Upper lobe of left lung (tissue), 6 donors: Measurements from ENCODE around the gene VASN. TPM values are rescaled to one million over a fixed set of nuclear protein-coding genes. Genes with fewer than 3 reads are reported as not detected.

Experiments
- ATAC-seq, 2 donors: fragments of 200-7000 bp; cut with Tn5 transposase; one replicate each; pipeline ENCODE4 v1.9.1; 2022; ENCODE audit warnings: mild to moderate bottlenecking in 2 of 2, moderate library complexity in 2 of 2; ENCODE audit not compliant: low FRiP score in 2 of 2
- DNase-seq, 2 donors: peaks; one replicate each; pipeline ENCODE4 v3.0.0-alpha.2; 2019 to 2020
- H3K27ac ChIP-seq, 4 donors: fragments of 200-600 bp; sonication (generic); one replicate each; pipeline ENCODE4 v1.5.1; 2016 to 2019
- H3K27me3 ChIP-seq, 4 donors: fragments of 200-600 bp; sonication (generic); one replicate each; pipeline ENCODE4 v1.5.1; 2017 to 2019
- H3K36me3 ChIP-seq, 4 donors: fragments of 200-600 bp; sonication (generic); one replicate each; pipeline ENCODE4 v1.5.1; 2016 to 2019
- H3K4me1 ChIP-seq, 4 donors: fragments of 200-600 bp; sonication (generic); one replicate each; pipeline ENCODE4 v1.5.1; 2018 to 2019
- H3K4me3 ChIP-seq, 4 donors: fragments of 200-600 bp; sonication (generic); one replicate each; pipeline ENCODE4 v1.5.1; 2017 to 2019; ENCODE audit warnings: mild to moderate bottlenecking in 2 of 4, moderate library complexity in 1 of 4
- H3K9me3 ChIP-seq, 4 donors: fragments of 200-600 bp; sonication (generic); one replicate each; pipeline ENCODE4 v1.5.1; 2018 to 2019
- CTCF ChIP-seq, 6 experiments: fragments of 450-650 bp in 4 of 6; fragments of 200-600 bp in 2 of 6; sonication (generic) in 2 of 6; IDR thresholded peaks; one replicate each; pipeline ENCODE4 v1.5.1; 2016 to 2019; ENCODE audit warnings: antibody characterized with exemption in 6 of 6
- EP300 ChIP-seq, 4 donors: sonication (generic); formaldehyde crosslinking; IDR thresholded peaks; one replicate each; pipeline ENCODE4 v1.5.1; 2017; ENCODE audit warnings: antibody characterized with exemption in 4 of 4, control low read depth in 2 of 4
- POLR2A ChIP-seq, 4 donors: fragments of 450-650 bp; IDR thresholded peaks; one replicate each; pipeline ENCODE4 v1.5.1; 2016 to 2017; ENCODE audit warnings: antibody characterized with exemption in 4 of 4, mild to moderate bottlenecking in 2 of 4
- POLR2AphosphoS5 ChIP-seq, 2 donors: sonication (generic); formaldehyde crosslinking; IDR thresholded peaks; one replicate each; pipeline ENCODE4 v1.5.1; 2017; ENCODE audit warnings: antibody characterized with exemption in 2 of 2
- WGBS, 2 donors: methylation state at CpG; one replicate each; pipeline ENCODE4 v1.1.5; 2017 to 2018; 5-methylcytosine and 5-hydroxymethylcytosine counted together
- total RNA-seq, 6 donors: library from RNA; depleted of rRNA in 4 of 6; stranded (reverse); fragments of >200 nt in 4 of 6; gene quantifications; one replicate each; pipeline versions ENCODE4 v1.1.0 to v1.2.1, GENCODE V29; 2016 to 2021
- donor health status: DM: no; HTN: no; CAD: no; lungs with moderate emphysema.
- donor health status: DM: no; HTN: yes; CAD: no; lungs with severe emphysema.

The VASN gene
- total RNA-seq, 6 donors from 2014 or later: 11.4 to 40.6 (median 30.2) TPM

- Histone ChIP-seq H3K9me3 (no peaks in the 10 kb centered on the region), H3K27me3 (no peaks in the 10 kb centered on the region), H3K4me3 (no peak overlapping the region), H3K27ac (no peak overlapping the region), H3K4me1 (peaks cover 0 to 5% (median under 1%) of the 10 kb centered on the region in 4 donors), H3K36me3 (peaks cover 5 to 73% (median 55%) of the 10 kb centered on the region in 4 donors)
- ATAC-seq (no peak), DNase-seq (no peak)
- no peak for TF ChIP-seq CTCF (IDR thresholded peaks at IDR 0.05)
- TF ChIP-seq POLR2AphosphoS5 (IDR thresholded peaks at IDR 0.05): no peak
- no peak for TF ChIP-seq EP300 (IDR thresholded peaks at IDR 0.05)
- no peak for TF ChIP-seq POLR2A (IDR thresholded peaks at IDR 0.05)
- 96 to 100% methylated on average over 2 to 7 of the region's 12 CpGs for WGBS, 2 donors
Measured at GRCh38 chr16:4361944-4362311, 9.7 kb upstream of the VASN start.

GRCh38 chr16:4362476-4363135 is 9.0 kb upstream of the VASN start:
- Histone ChIP-seq H3K27ac (peak overlapping the region in 1 of 4 donors; percentile 39), H3K27me3 (no peaks in the 10 kb centered on the region), H3K4me3 (no peak overlapping the region), H3K9me3 (no peaks in the 10 kb centered on the region), H3K36me3 (peaks cover 5 to 71% (median 52%) of the 10 kb centered on the region in 4 donors), H3K4me1 (peaks cover 0 to 8% (median 2%) of the 10 kb centered on the region in 4 donors)
- ATAC-seq (no peak), DNase-seq (no peak)
- WGBS, 2 donors: 57 to 79% methylated on average over 2 to 19 of the region's 19 CpGs
- TF ChIP-seq CTCF (IDR thresholded peaks at IDR 0.05): no peak
- TF ChIP-seq POLR2A (IDR thresholded peaks at IDR 0.05): no peak
- TF ChIP-seq POLR2AphosphoS5 (IDR thresholded peaks at IDR 0.05): no peak
- no peak for TF ChIP-seq EP300 (IDR thresholded peaks at IDR 0.05)

- DNase-seq: no peak
- WGBS, 2 donors: 90 to 91% methylated on average over 21 to 36 of the region's 37 CpGs
- no peak for ATAC-seq
Measured at GRCh38 chr16:4364196-4365013, 7.2 kb upstream of the VASN start.

GRCh38 chr16:4365014-4365406 is 6.6 kb upstream of the VASN start:
- DNase-seq (no peak), ATAC-seq (no peak)
- TF ChIP-seq CTCF (IDR thresholded peaks at IDR 0.05) (no peak), POLR2A (IDR thresholded peaks at IDR 0.05) (no peak), EP300 (IDR thresholded peaks at IDR 0.05) (no peak), POLR2AphosphoS5 (IDR thresholded peaks at IDR 0.05) (no peak)
- no peaks in the 10 kb centered on the region for H3K9me3 ChIP-seq
- H3K27ac ChIP-seq: peak overlapping the region in 1 of 4 donors; percentile 13
- H3K4me1 ChIP-seq: peaks cover 13 to 22% (median 16%) of the 10 kb centered on the region in 4 donors
- H3K4me3 ChIP-seq: no peak overlapping the region
- 92 to 96% methylated on average over 7 to 10 of the region's 10 CpGs for WGBS, 2 donors
- peaks cover 5 to 53% (median 40%) of the 10 kb centered on the region in 4 donors for H3K36me3 ChIP-seq
- no peaks in the 10 kb centered on the region for H3K27me3 ChIP-seq

More at GRCh38 chr16:4364196-4365013, 7.2 kb upstream of the VASN start:
- TF ChIP-seq CTCF (IDR thresholded peaks at IDR 0.05) (no peak), POLR2AphosphoS5 (IDR thresholded peaks at IDR 0.05) (no peak), POLR2A (IDR thresholded peaks at IDR 0.05) (no peak), EP300 (IDR thresholded peaks at IDR 0.05) (no peak)
- H3K4me1 ChIP-seq: peaks cover 8 to 17% (median 10%) of the 10 kb centered on the region in 4 donors
- no peaks in the 10 kb centered on the region for H3K27me3 ChIP-seq
- H3K4me3 ChIP-seq: no peak overlapping the region
- H3K27ac ChIP-seq: peak overlapping the region in 1 of 4 donors; percentile 13
- no peaks in the 10 kb centered on the region for H3K9me3 ChIP-seq
- H3K36me3 ChIP-seq: peaks cover 5 to 56% (median 42%) of the 10 kb centered on the region in 4 donors
